PC-3 (cell line): ENCODE results near the gene UNC119B.

ENCODE experiments used
- EZH2 ChIP-seq: fragments of 300-600 bp; sonication (generic); IDR thresholded peaks from one replicate; pipeline ENCODE4 v1.6.1; 2017; ENCODE audit warnings: antibody characterized with exemption, mild to moderate bottlenecking, low read length; ENCODE audit not compliant: unreplicated experiment
- EZH2phosphoT487 ChIP-seq: fragments of 300-600 bp; sonication (generic); IDR thresholded peaks from 2 replicates; pipeline ENCODE4 v1.6.1; 2018; ENCODE audit warnings: mild to moderate bottlenecking, antibody characterized with exemption, low read length, borderline replicate concordance
- TF ChIP-seq, protein P1 (sequence below): fragments of 300-600 bp; sonication (generic); conservative IDR thresholded peaks from 2 replicates; pipeline ENCODE4 v1.5.1; 2017; ENCODE audit warnings: antibody characterized with exemption, low read depth, mild to moderate bottlenecking, low read length

DNA sequence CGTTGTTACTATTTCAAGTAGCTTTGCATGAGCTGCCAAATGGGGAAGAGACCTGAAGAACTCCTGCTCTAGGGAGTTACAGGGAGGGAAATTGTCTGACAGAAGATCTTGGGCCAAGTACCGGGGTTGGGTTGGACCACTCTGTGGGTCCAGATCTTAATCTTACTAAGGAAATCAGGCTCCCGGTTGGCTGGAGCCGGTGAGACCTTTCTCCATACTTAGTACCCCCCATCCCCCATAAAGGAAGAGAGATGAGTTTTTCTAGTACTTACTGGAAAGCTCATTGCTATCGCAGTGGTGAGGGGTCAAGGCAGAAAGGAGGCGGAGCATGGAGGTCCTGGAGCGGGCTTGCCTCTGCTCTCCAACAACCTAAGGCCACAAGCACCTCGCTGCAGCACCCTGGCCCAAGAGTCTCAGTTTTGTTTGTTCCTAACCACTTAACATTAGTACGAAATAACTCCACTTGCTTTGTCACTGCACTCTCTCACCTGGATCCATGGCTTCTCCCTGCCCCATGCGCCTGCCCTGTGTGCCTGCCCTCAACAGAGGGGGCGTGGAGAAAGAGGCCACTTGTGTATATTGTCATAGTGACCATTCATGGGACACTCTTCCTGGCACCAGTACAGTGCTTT is 6.8 kb upstream of the UNC119B start:
- TF ChIP-seq, protein P1, sequence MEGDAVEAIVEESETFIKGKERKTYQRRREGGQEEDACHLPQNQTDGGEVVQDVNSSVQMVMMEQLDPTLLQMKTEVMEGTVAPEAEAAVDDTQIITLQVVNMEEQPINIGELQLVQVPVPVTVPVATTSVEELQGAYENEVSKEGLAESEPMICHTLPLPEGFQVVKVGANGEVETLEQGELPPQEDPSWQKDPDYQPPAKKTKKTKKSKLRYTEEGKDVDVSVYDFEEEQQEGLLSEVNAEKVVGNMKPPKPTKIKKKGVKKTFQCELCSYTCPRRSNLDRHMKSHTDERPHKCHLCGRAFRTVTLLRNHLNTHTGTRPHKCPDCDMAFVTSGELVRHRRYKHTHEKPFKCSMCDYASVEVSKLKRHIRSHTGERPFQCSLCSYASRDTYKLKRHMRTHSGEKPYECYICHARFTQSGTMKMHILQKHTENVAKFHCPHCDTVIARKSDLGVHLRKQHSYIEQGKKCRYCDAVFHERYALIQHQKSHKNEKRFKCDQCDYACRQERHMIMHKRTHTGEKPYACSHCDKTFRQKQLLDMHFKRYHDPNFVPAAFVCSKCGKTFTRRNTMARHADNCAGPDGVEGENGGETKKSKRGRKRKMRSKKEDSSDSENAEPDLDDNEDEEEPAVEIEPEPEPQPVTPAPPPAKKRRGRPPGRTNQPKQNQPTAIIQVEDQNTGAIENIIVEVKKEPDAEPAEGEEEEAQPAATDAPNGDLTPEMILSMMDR, result no peak
- no peak for TF ChIP-seq EZH2
- no peak for TF ChIP-seq EZH2phosphoT487
